UCSD-AML1 (cell line): ENCODE results near the gene ID4.

ENCODE experiments used
- DNase-seq: peaks from one replicate; lab custom pipeline; 2025; ENCODE audit not compliant: unreplicated experiment; lab: John Stamatoyannopoulos, UW

ID4 gene

DNA sequence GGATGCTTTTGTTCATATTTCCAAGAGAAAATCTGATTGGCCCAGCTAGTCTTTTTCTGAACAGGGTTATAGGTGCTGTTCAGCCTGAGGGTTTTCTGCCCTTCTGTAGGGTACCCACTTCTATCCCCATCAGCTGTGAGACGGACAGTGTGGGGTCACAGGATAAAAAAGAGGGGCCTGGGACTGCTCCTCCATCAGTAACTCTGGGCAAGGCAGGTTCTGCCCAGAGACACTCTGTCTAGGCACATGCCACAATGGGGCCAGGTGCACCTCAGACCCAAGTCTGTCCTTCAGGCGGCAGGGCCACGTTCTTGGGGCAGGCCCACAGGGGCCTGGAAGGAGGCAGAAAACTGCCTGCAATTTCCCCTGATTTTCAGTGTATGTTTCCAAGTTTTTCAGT, 20.0 kb downstream of the ID4 start:
- DNase-seq: no peak

GRCh38 chr6:19857703-19858102, 20.5 kb downstream of the ID4 start:
- DNase-seq: no peak

DNA sequence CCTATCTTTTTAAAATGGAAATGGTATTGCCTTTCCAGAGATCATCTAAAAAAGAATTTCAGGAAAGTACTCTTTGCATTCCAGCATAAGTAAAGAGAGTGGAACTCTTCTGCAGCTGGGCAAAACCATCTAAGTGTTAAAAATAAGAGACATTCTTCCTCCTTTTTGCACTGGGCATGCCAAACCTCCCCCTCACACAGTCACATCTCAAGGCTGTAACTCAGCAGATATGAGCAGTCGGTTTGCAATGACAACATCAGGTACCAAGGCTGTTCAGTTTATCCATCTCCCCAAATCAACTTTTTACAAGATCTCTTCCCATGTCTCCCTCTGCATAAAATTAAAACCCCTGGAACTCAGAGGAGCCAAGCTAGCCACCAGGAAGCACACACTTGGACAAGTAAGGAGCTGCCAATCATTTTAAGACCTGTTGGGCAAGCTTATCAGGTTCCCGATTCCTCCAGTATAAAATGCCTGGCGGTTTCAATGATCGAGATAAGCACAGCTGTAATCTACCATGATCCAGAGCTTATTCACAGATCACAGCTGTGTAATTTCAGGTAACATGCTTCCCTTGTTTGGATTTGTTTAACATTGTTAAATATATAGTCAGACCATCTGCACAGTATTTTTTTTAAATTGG, 23.2 kb downstream of the ID4 start:
- DNase-seq: no peak

DNA sequence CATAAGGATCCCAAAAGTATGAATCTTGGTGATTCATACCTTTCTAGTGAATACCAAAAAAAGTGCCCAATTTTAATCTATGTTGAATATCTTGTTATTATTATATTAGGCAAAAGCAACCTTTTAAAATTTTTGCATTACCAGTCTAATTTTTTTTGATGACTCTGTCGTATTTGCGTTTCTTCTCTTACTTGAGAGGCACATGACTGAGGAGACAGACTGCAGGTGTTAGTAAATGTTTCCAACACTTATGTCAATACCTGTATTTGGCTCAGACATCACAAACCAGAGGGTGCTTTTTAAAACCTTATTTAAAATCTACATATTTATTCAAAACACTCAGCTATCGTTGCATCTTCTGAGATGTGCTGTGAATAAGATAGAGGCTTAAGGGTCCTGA, 27.1 kb downstream of the ID4 start:
- DNase-seq: no peak

DNA sequence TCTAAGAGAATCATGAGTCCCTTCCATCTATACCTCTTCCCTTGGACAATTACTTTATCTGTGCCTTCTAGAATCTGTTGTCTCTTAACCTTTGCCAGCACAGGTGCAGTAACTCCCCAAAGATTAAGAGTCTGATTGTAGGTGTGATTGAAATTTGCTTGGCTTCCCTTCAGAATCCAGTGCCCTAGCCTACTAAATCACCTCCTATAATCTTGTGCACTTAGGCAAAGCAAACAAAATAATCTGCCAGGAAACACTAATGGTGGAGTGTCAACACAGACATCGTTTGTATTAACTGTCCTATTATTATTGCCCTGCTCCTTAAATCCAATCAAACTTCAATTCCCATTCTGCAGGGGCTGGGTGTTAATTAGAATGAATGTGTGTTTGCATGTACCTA, 28.0 kb downstream of the ID4 start:
- DNase-seq: no peak

DNA sequence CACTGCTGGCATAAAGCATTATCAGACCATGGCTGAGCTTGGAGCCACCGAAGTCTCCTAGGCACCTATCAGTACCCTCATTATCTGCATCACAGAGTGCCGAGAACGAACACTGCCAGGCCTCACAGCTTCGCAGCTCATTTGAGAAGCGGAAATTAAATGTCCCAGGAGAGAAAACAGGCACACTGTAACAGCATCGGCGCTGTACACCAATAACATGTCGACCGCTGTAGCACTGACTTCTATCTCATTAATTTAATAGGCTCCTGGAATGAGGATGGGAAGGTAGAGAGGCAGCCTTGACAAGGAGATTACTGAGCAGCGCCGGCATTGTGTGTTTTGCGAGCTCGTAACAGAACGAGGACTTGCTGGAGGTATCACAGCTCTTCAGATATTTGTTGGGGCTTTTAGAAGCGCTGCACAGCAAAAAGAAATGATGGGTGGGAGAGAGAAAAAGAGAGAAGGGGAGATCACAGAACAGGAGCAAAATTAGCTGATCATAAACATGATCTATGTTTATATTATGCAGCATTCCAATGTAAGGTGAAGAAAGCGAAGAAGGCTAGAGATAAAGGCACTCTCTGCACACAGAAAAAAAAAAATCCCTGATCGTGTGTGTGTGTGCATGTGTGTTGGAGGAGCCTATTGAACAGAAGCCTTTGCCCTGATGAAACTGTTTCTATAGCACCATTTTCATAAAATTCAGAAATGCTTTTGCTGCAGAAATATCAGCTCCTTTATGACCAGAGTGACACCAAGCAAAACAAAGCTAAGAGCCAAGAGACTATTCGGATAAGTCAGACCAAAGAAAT, 29.2 kb downstream of the ID4 start:
- no peak for DNase-seq

DNA sequence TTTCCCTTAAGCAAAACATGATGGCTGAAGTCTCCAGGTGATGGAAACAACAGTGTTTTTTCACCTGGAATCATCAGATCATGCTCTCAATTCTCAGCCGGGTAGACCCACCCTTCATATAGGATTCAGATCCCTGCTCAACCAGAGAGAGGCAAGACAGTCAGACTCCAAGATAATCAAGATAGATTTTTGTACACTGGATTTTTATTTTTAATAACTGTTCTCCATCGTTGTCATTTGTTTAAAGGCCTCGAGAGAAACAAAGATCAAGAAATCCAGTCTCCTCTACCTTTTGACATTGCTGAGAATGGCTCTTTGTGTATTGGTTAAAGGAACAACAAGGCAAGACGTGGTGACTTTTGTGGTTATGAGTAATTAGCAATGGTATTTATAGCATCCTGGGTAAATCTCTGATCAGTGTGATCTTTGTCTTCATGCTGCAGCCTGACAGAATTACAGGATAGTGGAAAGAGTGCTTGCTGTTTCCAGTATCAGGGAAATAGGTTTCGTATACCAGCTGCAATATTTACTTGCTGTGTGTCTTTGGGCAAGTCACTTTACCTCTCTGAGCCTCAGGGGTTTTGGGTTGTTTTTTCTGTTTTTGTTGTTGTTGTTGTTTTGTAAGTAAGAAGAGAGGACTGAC, 29.9 kb downstream of the ID4 start:
- DNase-seq: no peak

- DNase-seq: no peak
Observed at GRCh38 chr6:19869464-19869863, 32.3 kb downstream of the ID4 start.

DNA sequence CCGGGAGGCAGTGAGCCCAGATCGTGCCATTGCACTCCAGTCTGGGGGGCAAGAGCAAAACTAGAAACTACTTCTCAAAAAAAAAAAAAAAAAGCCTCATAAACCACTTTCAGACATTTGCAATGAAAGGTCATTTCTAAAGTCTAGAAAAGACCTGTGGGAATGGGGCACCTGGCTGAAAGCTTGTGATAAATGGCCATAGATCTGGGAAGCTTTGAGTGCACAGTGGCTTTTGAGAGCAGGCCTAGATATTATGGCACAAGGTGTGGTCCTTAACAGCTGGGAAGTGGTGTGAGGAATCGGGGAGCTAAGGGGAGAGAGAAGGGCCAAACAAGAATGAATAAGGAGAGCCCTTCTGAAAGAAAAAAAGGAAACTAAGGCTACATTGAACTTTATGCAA, 33.2 kb downstream of the ID4 start:
- DNase-seq: no peak

- no peak for DNase-seq
Observed at GRCh38 chr6:19873031-19873430, 35.9 kb downstream of the ID4 start.

DNA sequence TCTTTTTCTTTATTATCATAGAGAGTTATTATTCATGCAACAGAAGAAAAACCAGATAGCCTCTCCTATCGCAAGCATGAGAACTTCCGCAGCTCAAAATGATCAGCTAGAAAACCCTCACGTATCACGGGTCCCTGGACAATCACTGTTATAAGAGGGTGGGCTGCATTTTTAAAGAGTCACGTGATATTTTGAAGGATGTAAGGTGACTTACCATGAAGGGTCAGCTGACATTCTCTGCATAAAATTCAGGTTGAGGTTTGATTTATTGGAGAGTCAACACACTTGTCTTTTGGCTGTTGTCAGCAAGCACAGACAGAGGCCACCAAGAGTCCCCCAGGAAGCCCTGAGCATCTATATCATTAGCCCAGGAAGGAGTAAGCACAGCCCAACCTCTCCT, 39.5 kb downstream of the ID4 start:
- no peak for DNase-seq

DNA sequence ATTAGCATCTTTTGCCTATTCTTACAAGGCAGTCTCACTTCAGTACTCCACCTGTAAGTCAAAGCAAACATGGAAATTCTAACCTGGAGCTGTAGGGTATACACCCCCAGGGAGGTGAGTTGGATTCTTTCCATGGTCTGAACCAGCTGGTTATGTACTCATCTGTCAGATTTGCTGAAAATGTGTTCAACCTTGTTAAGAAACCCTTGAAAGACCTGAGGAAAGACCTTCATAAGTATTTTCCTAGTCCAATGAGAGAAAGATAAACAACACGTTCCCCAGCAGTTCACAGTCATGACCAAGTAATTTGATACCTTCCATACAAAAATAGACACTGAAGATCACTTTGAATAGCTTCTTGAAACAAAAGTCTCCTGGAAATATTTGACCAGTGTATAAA, 42.5 kb downstream of the ID4 start:
- no peak for DNase-seq

DNA sequence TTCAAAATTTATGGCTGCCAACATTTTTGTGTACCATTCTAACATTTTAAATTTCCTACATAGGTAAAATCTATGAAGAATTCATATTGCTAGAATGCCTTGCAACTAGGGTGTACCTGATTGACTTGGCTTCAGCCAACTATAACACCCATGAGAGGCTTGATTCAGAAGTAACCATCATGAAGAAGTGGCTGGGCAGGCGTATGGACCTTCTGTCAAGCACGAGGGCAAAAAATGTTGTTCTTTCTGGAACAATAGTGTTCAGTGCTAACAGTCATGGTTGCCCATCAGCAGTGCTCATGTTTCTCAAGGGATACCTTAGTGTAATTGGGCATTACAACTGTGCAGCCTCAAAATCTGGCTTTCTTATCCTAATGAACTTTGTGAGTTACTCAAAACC, 42.9 kb downstream of the ID4 start:
- no peak for DNase-seq

DNA sequence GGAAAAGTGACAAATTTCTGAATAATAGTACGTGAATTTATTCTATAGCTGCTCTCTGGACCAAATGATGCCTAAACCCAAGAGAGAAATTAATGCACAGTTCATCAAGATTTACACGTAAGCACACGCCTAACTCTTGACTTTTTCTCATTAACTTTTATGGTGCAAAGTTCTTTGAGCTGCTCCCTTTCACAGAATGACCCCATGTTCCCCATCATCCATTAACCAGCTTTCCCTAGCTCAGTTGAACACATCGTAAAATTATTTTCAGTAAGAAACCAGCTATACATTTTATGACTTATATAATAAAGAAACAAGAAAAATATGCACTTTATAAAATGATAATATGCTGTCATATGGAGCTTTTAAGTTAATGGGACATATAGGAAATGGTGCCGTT, 54.3 kb downstream of the ID4 start:
- DNase-seq: no peak
